CD4-positive, alpha-beta T cell (primary cell): ENCODE data around the gene ZNF576. TPM values are rescaled to one million over a fixed set of nuclear protein-coding genes. Genes with fewer than 3 reads are reported as not detected.

Source experiments
- ATAC-seq: fragments of 200-7000 bp; cut with Tn5 transposase; one replicate; pipeline ENCODE4 v1.10.0; 2022; ENCODE audit warnings: mild to moderate bottlenecking; ENCODE audit not compliant: poor library complexity
- CTCF ChIA-PET: fragments of 350-600 bp; sonication (Branson Sonifier 250); formaldehyde crosslinking; loops from one replicate; lab custom pipeline; 2021; ENCODE audit warnings: antibody characterized with exemption, inconsistent platforms; lab: Charles Lee
- POLR2A ChIA-PET: fragments of 350-600 bp; sonication (Branson Sonifier 250); formaldehyde crosslinking; loops from one replicate; lab custom pipeline; 2021; ENCODE audit warnings: antibody characterized with exemption, inconsistent platforms; lab: Charles Lee
- DNase-seq, 14 experiments: peaks; one replicate each; pipeline ENCODE4 v3.0.0-alpha.2; 2013 to 2020; ENCODE audit warnings: mixed read lengths in 2 of 14
- H3K27ac ChIP-seq, 2 donors: one replicate each; pipeline versions ENCODE4 v1.5.1 to v1.7.0; 2013; ENCODE audit warnings: low read length in 2 of 2, low read depth in 1 of 2, mild to moderate bottlenecking in 1 of 2
- H3K27me3 ChIP-seq, 2 experiments: 1 replicate in 1 of 2; 2 replicates in 1 of 2; pipeline versions ENCODE4 v1.6.1 to v1.7.0; 2013; ENCODE audit warnings: low read length in 2 of 2, control low read depth in 1 of 2, mild to moderate bottlenecking in 1 of 2, moderate library complexity in 1 of 2; ENCODE audit not compliant: insufficient read depth in 2 of 2, control insufficient read depth in 1 of 2
- H3K36me3 ChIP-seq: one replicate; pipeline ENCODE4 v1.6.1; 2013; ENCODE audit warnings: low read length, control low read depth; ENCODE audit not compliant: insufficient read depth
- H3K4me1 ChIP-seq: one replicate; pipeline ENCODE4 v1.6.1; 2013; ENCODE audit warnings: low read length, control low read depth; ENCODE audit not compliant: insufficient read depth
- H3K4me3 ChIP-seq: one replicate; pipeline ENCODE4 v1.5.1; 2013; ENCODE audit warnings: mild to moderate bottlenecking, low read length, moderate library complexity
- H3K9me3 ChIP-seq, 2 experiments: 1 replicate in 1 of 2; 2 replicates in 1 of 2; pipeline versions ENCODE4 v1.6.1 to v1.7.0; 2013; ENCODE audit warnings: low read length in 2 of 2, mild to moderate bottlenecking in 2 of 2, control low read depth in 1 of 2, moderate library complexity in 1 of 2; ENCODE audit not compliant: control insufficient read depth in 1 of 2, insufficient read depth in 1 of 2
- H3K27ac Mint-ChIP-seq: one replicate; pipeline ENCODE4 v1.8.0; 2020; ENCODE audit warnings: mixed read lengths
- H3K27me3 Mint-ChIP-seq: one replicate; pipeline ENCODE4 v1.8.0; 2021; ENCODE audit warnings: mixed read lengths
- H3K36me3 Mint-ChIP-seq: one replicate; pipeline ENCODE4 v1.8.0; 2021; ENCODE audit warnings: low read depth, mixed read lengths
- H3K4me1 Mint-ChIP-seq: one replicate; pipeline ENCODE4 v1.8.0; 2021; ENCODE audit warnings: low read depth, mixed read lengths
- H3K4me3 Mint-ChIP-seq: one replicate; pipeline ENCODE4 v1.8.0; 2020; ENCODE audit warnings: mild to moderate bottlenecking, mixed read lengths
- H3K9me3 Mint-ChIP-seq: one replicate; pipeline ENCODE4 v1.8.0; 2020; ENCODE audit warnings: mixed read lengths
- intact Hi-C, 2 experiments: fragments of 100-400 bp; cut with DNase I in 1 of 2; cut with micrococcal nuclease in 1 of 2; formaldehyde crosslinking; loops; one replicate each; pipeline versions ENCODE4 v1.15.1 to v1.9.0; 2023 to 2025; cut with DNase I, micrococcal nuclease
- total RNA-seq, 174 experiments: library from RNA in 2 of 174; stranded (reverse) in 2 of 174; gene quantifications; one replicate each; pipeline ENCODE4 v1.2.3 and lab custom pipeline; 2021 to 2026
- TF ChIP-seq, protein P1 (sequence below): fragments of 200-600 bp; IDR thresholded peaks from one replicate; pipeline ENCODE4 v1.8.0; 2022; ENCODE audit warnings: antibody characterized with exemption, mild to moderate bottlenecking

The ZNF576 gene
- total RNA-seq, 2 experiments from 2014 or later, result 4.1 to 4.8 TPM

DNA sequence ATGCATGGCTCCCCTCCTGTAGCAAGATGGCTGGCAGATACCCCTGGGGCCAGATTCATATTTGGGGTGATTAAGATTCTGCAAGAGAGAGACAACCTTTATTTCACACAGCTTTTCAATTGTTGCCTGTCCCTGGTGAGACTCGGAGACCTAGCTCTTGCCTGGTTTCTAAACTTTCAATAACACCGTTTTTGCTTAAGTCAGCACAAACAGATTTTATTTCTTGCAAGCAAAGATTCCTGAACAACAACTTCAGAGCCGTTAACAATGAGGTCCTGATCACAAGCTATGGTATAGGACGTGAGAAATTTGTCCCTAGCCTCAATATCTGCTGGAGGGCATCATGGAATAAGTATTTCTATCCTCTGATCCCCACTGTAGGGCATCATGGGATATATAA lies 46.1 kb downstream of the ZNF576 start:
- Mint-ChIP-seq H3K9me3 (no peaks in the 10 kb centered on the region), H3K27ac (no peak overlapping the region), H3K36me3 (peaks cover 7% of the 10 kb centered on the region), H3K27me3 (peaks cover 20% of the 10 kb centered on the region), H3K4me3 (no peak overlapping the region), H3K4me1 (peaks cover 13% of the 10 kb centered on the region)
- Histone ChIP-seq H3K36me3 (no peaks in the 10 kb centered on the region), H3K4me1 (peaks cover 18% of the 10 kb centered on the region), H3K27ac (no peak overlapping the region), H3K27me3 (peaks cover 6 to 7% of the 10 kb centered on the region in 2 experiments), H3K4me3 (no peak overlapping the region), H3K9me3 (peaks cover 0 to 4% of the 10 kb centered on the region in 2 experiments)
- DNase-seq (no peak), ATAC-seq (no peak)
- intact Hi-C loops, result no loop called here
- TF ChIP-seq, protein P1, sequence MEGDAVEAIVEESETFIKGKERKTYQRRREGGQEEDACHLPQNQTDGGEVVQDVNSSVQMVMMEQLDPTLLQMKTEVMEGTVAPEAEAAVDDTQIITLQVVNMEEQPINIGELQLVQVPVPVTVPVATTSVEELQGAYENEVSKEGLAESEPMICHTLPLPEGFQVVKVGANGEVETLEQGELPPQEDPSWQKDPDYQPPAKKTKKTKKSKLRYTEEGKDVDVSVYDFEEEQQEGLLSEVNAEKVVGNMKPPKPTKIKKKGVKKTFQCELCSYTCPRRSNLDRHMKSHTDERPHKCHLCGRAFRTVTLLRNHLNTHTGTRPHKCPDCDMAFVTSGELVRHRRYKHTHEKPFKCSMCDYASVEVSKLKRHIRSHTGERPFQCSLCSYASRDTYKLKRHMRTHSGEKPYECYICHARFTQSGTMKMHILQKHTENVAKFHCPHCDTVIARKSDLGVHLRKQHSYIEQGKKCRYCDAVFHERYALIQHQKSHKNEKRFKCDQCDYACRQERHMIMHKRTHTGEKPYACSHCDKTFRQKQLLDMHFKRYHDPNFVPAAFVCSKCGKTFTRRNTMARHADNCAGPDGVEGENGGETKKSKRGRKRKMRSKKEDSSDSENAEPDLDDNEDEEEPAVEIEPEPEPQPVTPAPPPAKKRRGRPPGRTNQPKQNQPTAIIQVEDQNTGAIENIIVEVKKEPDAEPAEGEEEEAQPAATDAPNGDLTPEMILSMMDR, result no peak
- ChIA-PET POLR2A (no interaction called here), CTCF (interaction anchor here (1.4 kb wide), 1 partner anchor 9 kb away, joined by 3 read pairs; no protein-coding TSS in a partner anchor)

DNA sequence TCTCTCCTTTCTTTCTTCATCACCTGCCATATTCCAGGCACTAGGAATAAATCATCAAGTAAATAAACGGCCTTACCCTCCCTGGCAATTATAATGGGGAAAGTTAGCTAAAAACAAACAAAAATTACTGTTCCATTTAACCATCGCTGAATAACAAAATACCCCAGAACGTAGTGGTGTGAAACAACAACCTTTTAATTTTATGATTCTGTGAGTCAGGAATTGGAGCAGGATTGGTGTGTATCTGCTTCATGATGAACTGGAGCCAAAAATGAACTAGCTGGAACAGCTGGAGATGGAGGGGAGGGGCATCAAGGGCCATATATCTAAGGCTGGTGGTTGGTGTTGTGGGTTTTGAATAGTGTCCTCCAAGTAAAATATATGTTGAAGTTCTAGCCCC lies 46.9 kb downstream of the ZNF576 start:
- POLR2A ChIA-PET, result no interaction called here
- ATAC-seq (no peak), DNase-seq (no peak)
- no peak overlapping the region for H3K4me3 Mint-ChIP-seq
- Histone ChIP-seq H3K27me3 (peaks cover 6 to 7% of the 10 kb centered on the region in 2 experiments), H3K4me3 (no peak overlapping the region), H3K27ac (no peak overlapping the region), H3K36me3 (no peaks in the 10 kb centered on the region), H3K9me3 (peaks cover 0 to 4% of the 10 kb centered on the region in 2 experiments), H3K4me1 (peaks cover 18% of the 10 kb centered on the region)
- CTCF ChIA-PET, result no interaction called here
- peaks cover 13% of the 10 kb centered on the region for H3K4me1 Mint-ChIP-seq
- peaks cover 14% of the 10 kb centered on the region for H3K27me3 Mint-ChIP-seq
- TF ChIP-seq, protein P1, result no peak
- H3K36me3 Mint-ChIP-seq, result peaks cover 13% of the 10 kb centered on the region
- no peak overlapping the region for H3K27ac Mint-ChIP-seq
- intact Hi-C loops, result no loop called here
- H3K9me3 Mint-ChIP-seq, result no peaks in the 10 kb centered on the region

DNA sequence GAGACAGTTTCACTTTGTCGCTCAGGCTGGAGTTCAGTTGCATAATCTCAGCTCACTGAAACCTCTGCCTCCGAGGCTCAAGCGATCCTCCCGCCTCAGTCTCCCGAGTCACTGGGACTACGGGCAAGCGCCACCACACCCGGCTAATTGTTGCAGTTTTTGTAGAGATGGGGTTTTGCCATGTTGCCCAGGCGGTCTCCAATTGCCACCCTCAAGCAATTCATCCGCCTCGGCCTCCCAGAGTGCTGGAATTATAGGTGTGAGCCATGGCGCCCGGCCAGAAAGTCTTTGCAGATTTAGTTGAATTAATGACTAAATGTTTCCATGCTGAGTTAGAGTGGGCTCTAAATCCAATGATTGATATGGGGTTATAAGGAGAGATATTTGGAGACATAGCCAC lies 47.8 kb downstream of the ZNF576 start:
- Mint-ChIP-seq H3K27ac (no peak overlapping the region), H3K4me3 (no peak overlapping the region), H3K4me1 (peaks cover 5% of the 10 kb centered on the region), H3K36me3 (peaks cover 18% of the 10 kb centered on the region), H3K27me3 (peaks cover 5% of the 10 kb centered on the region), H3K9me3 (no peaks in the 10 kb centered on the region)
- peaks cover 0 to under 1% of the 10 kb centered on the region in 2 experiments for H3K27me3 ChIP-seq
- intact Hi-C loops, result no loop called here
- peaks cover 10% of the 10 kb centered on the region for H3K4me1 ChIP-seq
- H3K9me3 ChIP-seq, result peaks cover 0 to 4% of the 10 kb centered on the region in 2 experiments
- ATAC-seq (no peak), DNase-seq (no peak)
- TF ChIP-seq, protein P1, result no peak
- POLR2A ChIA-PET, result no interaction called here
- CTCF ChIA-PET, result no interaction called here
- H3K4me3 ChIP-seq, result no peak overlapping the region
- H3K36me3 ChIP-seq, result peaks cover 2% of the 10 kb centered on the region
- no peak overlapping the region for H3K27ac ChIP-seq
